Rectal smooth muscle tissue (tissue), 1 donor: ENCODE data around the gene DOCK4.

Source experiments
- H3K27ac ChIP-seq: one replicate; pipeline ENCODE4 v1.7.0; 2013; ENCODE audit warnings: low read depth, low read length, inconsistent platforms
- H3K27me3 ChIP-seq: one replicate; pipeline ENCODE4 v1.7.0; 2013; ENCODE audit warnings: low read length; ENCODE audit not compliant: control insufficient read depth, insufficient read depth
- H3K36me3 ChIP-seq: one replicate; pipeline ENCODE4 v1.7.0; 2013; ENCODE audit warnings: low read length; ENCODE audit not compliant: control insufficient read depth, insufficient read depth
- H3K4me1 ChIP-seq: one replicate; pipeline ENCODE4 v1.7.0; 2013; ENCODE audit warnings: low read length; ENCODE audit not compliant: control insufficient read depth, insufficient read depth
- H3K4me3 ChIP-seq: one replicate; pipeline ENCODE4 v1.7.0; 2013; ENCODE audit warnings: low read length
- H3K9ac ChIP-seq: one replicate; pipeline ENCODE4 v1.7.0; 2013; ENCODE audit warnings: low read length

Gene DOCK4

GRCh38 chr7:112182749-112183148 lies 23.4 kb downstream of the DOCK4 start:
- Histone ChIP-seq H3K27ac (no peak overlapping the region), H3K9ac (no peak overlapping the region), H3K27me3 (no peaks in the 10 kb centered on the region), H3K4me1 (peaks cover 5% of the 10 kb centered on the region), H3K4me3 (no peak overlapping the region), H3K36me3 (no peaks in the 10 kb centered on the region)

DNA sequence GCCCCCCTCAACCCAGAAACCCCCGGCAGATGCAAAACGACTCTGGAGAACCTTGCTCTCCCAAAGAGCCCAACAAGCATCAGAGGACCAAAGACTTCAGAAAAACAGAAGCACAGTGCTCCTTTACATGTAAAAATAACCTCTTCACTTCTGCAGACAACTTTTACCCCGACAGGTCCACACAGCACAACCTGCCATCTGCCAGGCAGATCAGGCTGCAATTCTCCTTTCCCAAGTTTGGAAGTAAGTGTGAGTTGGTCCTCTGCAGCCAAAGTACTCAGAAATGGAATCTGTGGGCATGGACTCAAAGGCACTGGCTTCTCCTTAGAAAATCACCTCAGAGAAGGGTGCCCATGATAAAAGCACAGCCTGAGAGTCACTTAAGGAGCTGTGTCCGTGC lies 26.0 kb downstream of the DOCK4 start:
- Histone ChIP-seq H3K9ac (no peak overlapping the region), H3K27me3 (no peaks in the 10 kb centered on the region), H3K36me3 (no peaks in the 10 kb centered on the region), H3K27ac (no peak overlapping the region), H3K4me3 (peak overlapping the region; percentile 5), H3K4me1 (peaks cover 5% of the 10 kb centered on the region)

DNA sequence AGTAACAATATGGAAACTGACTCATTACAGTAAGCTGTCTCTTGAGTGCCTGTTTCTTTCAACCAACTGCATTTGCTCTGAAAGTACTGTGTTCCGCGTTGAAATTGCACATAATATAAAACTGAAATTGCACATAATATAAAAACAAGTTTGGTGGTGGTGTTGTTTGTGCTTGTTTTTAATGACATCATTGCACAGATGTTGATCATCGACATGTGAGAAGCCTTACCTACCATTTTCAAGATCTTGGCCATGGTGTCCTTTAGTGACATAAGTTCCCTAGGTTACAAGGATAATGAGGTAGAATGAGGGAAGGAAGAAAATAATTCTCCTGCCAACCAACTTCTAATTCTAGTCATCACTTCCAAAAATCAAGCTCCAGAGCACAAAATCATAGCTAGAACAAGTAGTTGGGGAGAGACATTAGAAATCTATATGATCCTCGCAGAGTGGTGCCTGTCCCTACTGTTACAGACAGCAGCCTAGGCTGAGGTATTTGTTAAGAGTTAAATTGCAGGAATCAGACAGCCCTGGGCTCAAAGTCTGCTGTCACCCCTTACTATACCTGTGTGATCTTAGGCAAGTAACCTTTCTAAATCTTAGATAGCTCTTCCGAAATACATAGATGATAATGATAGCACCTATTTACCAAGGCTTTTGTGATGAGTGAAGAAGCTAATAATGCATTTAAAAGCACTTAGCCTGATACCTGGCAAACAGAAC lies 29.3 kb downstream of the DOCK4 start:
- Histone ChIP-seq H3K4me3 (no peak overlapping the region), H3K36me3 (no peaks in the 10 kb centered on the region), H3K9ac (no peak overlapping the region), H3K27me3 (no peaks in the 10 kb centered on the region), H3K4me1 (peaks cover 5% of the 10 kb centered on the region), H3K27ac (no peak overlapping the region)

- H3K9ac ChIP-seq, result no peak overlapping the region
- no peak overlapping the region for H3K27ac ChIP-seq
- no peaks in the 10 kb centered on the region for H3K36me3 ChIP-seq
- no peaks in the 10 kb centered on the region for H3K27me3 ChIP-seq
- H3K4me1 ChIP-seq, result peaks cover 5% of the 10 kb centered on the region
- no peak overlapping the region for H3K4me3 ChIP-seq
These were observed 30.0 kb downstream of the DOCK4 start for GRCh38 chr7:112176241-112176640.

- no peaks in the 10 kb centered on the region for H3K4me1 ChIP-seq
- no peak overlapping the region for H3K27ac ChIP-seq
- no peak overlapping the region for H3K4me3 ChIP-seq
- H3K27me3 ChIP-seq, result no peaks in the 10 kb centered on the region
- H3K9ac ChIP-seq, result no peak overlapping the region
- H3K36me3 ChIP-seq, result no peaks in the 10 kb centered on the region
These were observed 32.0 kb downstream of the DOCK4 start for GRCh38 chr7:112174192-112174591.

DNA sequence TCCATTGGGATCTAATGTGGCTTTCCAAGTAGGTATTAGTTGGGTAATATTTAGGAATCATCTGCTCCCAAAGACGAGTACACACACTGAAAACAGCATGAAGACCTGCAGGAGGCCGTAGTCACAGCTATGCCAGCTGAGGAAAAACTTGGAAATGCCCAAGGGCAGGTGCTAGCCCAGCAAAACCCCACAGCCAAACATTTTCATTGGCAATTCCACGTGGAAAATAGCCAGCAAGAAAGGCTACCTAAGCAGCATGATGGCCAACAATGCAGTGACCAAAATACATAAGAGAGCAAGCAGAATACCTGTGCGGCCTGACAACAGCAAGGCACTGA lies 32.7 kb downstream of the DOCK4 start:
- Histone ChIP-seq H3K27ac (no peak overlapping the region), H3K4me3 (no peak overlapping the region), H3K27me3 (no peaks in the 10 kb centered on the region), H3K4me1 (no peaks in the 10 kb centered on the region), H3K9ac (no peak overlapping the region), H3K36me3 (no peaks in the 10 kb centered on the region)

- Histone ChIP-seq H3K9ac (no peak overlapping the region), H3K36me3 (no peaks in the 10 kb centered on the region), H3K4me3 (no peak overlapping the region), H3K27me3 (no peaks in the 10 kb centered on the region), H3K4me1 (no peaks in the 10 kb centered on the region), H3K27ac (no peak overlapping the region)
These were observed 33.2 kb downstream of the DOCK4 start for GRCh38 chr7:112172870-112173567.

DNA sequence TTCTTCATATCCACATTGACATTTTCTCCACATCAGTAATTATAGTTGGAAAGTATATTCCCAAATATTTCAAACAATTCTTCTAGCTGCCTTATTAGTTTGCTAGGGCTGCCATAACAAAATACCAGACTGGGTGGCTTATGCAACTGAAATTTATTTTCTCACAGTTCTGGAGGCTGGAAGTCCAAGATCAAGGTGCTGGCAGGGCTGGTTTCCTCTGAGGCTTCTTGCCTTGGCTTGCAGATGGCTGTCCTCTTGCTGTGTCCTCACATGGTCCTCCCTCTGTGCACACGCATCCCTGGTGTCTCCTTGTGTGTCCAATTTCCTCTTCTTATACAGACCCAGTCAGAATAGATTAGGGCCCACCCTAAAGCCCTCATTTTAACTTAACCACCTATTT lies 34.5 kb downstream of the DOCK4 start:
- no peak overlapping the region for H3K4me3 ChIP-seq
- H3K4me1 ChIP-seq, result no peaks in the 10 kb centered on the region
- no peaks in the 10 kb centered on the region for H3K27me3 ChIP-seq
- H3K9ac ChIP-seq, result no peak overlapping the region
- no peak overlapping the region for H3K27ac ChIP-seq
- no peaks in the 10 kb centered on the region for H3K36me3 ChIP-seq

DNA sequence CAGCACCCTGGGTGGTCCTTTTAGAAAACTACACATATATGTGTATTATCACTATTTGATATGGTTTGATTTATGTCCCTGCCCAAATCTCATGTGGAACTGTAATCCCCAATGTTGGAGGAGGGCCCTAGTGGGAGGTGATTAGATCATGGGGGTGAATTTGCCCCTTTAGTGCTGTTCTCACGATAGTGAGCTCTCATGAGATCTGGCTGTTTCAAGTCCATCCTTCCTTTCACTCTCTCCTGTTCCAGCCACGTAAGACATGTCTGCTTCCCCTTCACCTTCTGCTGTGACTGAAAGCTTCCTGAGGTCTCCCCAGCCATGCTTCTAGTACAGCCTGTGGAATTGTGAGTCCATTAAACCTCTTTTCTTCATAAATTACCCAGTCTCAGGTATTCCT lies 37.3 kb downstream of the DOCK4 start:
- H3K4me3 ChIP-seq, result no peak overlapping the region
- no peaks in the 10 kb centered on the region for H3K4me1 ChIP-seq
- H3K27ac ChIP-seq, result no peak overlapping the region
- no peaks in the 10 kb centered on the region for H3K27me3 ChIP-seq
- no peak overlapping the region for H3K9ac ChIP-seq
- H3K36me3 ChIP-seq, result no peaks in the 10 kb centered on the region

DNA sequence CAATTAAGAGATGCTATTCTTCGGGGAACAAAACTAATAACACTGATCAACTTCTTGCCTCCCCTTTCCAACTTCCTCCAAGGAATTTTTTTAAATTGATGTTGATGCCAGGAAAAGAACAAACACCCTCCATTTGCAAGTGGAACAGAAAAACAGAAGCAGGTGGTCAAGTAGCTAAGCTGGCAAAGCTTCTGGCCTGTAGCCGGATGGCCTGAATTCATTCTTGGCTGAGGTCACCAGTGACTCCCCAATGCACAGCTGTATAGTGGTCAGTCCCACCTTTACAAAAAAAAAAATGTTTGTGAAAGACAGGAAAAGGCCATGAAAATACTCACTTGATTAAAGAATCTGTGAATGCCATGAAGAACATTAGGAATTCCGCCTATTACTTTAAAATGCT lies 39.1 kb downstream of the DOCK4 start:
- no peak overlapping the region for H3K9ac ChIP-seq
- H3K4me1 ChIP-seq, result no peaks in the 10 kb centered on the region
- H3K27me3 ChIP-seq, result no peaks in the 10 kb centered on the region
- no peak overlapping the region for H3K4me3 ChIP-seq
- H3K36me3 ChIP-seq, result no peaks in the 10 kb centered on the region
- no peak overlapping the region for H3K27ac ChIP-seq

GRCh38 chr7:112162784-112163506 lies 43.3 kb downstream of the DOCK4 start:
- peaks cover 7% of the 10 kb centered on the region for H3K4me1 ChIP-seq
- H3K27ac ChIP-seq, result no peak overlapping the region
- no peaks in the 10 kb centered on the region for H3K27me3 ChIP-seq
- no peak overlapping the region for H3K9ac ChIP-seq
- no peak overlapping the region for H3K4me3 ChIP-seq
- H3K36me3 ChIP-seq, result no peaks in the 10 kb centered on the region

GRCh38 chr7:112162142-112162766 lies 43.9 kb downstream of the DOCK4 start:
- no peak overlapping the region for H3K27ac ChIP-seq
- no peak overlapping the region for H3K4me3 ChIP-seq
- no peaks in the 10 kb centered on the region for H3K36me3 ChIP-seq
- H3K27me3 ChIP-seq, result no peaks in the 10 kb centered on the region
- H3K9ac ChIP-seq, result no peak overlapping the region
- peaks cover 7% of the 10 kb centered on the region for H3K4me1 ChIP-seq
